ENCODE data around the gene FOSL2.

FOSL2 gene

DNA sequence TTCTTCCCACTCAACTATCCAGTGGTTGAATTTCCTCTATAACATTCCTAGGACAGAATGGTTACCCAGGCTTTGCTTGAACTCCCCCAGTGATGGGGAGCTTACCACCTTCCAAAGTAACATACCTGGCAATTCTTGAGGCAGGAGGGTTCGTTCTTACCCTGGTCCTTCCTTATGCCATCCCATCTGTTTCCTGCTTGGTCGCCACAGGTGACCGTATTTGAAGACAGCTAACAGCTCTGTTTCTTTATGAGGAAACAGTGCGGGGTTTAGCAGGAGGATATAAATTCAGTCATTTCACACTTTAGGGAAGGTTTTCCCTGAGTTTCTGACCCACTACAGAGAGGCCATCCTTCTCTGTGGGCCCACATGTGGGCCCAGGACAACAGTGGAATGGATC lies 42.6 kb downstream of the FOSL2 start:
- no peak for DNase-seq

DNA sequence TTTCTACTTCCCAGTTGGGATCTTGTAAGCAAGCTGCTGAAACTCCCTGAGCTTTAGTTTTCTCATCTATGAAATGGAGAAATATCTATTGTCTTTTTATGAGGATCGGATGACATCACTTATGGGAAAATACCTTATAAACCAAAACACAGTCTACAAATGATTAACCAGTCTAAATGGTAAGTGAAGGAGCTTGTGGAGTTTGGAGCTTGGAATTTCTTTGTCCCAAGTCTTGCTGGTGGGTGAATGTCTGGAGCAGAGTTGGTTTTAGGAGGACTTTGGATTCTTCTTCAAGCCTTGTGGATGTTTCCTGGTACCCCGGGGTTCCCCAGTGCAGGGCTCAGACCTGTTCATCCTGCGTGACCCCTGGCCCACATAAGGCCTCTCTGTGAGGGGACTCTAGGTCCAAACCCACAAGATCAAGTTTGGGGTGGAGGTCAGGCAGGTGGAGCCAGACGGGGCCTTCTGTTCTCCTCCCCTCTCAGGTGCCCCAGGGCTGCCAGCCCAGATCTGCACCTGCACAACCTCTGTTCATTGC lies 43.2 kb downstream of the FOSL2 start:
- no peak for DNase-seq

DNA sequence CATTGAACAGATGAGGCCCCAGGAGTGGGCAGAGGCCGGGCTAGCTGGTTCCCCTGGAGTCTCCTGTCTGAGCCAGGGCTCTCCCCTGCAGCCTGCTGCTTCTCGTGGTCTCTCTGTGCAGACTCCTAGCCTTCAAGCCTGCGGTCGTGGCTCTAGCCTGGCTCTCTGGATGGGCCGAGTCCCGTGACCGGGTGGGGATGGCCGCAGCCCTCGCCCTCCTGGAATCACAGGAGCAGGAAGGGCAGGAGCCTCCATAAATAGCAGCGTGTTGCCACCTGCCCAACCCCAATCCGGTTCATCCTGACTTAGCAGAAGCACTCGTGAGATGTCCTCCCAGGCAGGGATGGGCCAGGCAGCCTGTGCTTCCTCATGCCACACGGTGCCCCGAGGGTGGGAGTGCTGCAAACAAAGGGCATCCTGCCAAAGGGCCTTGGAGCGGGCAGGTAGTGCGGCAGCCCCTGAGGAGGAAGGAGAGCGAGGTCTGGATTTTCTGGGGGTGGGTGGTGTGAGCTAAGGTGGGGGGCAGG lies 43.9 kb downstream of the FOSL2 start:
- peak; percentile 50 for DNase-seq

DNA sequence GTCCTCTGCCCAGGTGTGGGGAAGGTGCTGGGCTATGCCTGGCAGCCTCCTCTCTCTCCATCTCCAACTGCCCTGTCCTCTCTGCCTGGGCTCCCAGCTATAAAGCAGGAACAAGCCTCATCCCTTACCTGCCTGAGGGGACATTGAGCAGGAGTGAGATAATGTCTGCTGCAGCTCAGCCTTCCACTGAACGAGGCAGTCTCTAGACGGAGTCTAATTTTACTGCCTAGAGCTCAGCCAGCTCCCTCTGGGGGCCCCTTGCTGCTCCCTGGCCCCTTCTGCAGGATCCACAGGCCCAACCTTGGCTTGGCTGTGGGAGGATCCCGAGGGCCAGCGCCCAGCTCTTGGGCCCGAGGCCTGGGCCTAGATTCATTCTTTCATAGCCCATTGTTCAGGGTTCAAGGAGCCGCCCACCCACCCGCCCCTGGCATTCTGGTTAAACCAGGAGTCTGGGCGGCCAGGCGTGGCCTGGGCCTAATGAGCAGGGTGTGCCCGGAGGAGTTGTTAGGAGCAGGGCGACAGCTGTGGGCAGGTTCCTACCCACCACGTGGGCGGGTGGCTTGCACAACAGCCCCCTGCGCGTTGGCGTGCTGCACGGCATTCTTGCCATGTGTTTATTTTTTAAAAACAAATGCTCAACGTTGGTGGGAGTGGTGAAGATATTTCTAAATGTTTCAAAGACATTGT lies 44.6 kb downstream of the FOSL2 start:
- no peak for DNase-seq

DNA sequence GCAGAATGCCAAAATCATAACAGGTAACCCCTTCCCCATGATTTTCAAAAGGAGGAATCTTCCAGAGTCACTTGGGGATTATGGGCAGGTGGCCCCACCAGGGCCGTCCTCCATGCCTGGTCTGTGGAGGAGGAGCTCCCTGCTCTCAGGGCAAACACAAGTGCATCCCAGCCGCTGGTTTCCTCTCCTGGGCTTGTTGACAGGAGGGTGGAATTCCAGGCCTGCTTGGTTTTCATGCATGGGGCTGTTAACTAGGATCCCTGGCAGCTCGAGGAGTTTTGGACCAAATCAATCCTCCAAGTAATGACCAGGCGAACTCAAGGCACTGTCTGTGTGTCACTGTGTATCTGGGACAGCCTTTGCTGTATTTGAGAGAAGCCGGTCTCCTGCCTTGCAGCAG lies 45.3 kb downstream of the FOSL2 start:
- peak; percentile 22 for DNase-seq

DNA sequence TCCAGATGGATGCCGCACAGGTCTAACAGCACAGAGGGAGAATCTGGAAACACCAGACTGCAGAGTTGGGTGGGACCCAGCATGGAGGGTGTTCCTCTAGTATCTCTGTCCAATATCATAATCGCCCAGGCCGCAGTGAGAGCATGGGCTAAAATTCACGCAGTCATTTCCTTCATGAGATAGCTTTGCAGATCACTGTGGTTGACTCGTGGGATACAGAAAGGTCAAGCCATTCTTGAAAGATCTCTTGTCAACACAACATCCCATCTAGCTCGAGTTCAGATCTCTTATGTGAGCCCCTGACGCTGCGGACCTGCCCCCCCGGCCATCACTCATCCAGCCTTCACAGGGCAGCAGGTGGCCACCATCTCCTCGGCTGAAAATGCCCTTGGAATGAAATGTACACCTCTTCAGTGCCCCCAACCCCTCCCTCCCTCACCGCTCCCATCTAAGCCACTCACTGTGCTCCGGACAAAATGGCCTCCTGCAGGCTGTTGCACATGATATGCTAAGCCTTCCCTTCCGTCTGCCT lies 45.9 kb downstream of the FOSL2 start:
- DNase-seq: no peak

DNA sequence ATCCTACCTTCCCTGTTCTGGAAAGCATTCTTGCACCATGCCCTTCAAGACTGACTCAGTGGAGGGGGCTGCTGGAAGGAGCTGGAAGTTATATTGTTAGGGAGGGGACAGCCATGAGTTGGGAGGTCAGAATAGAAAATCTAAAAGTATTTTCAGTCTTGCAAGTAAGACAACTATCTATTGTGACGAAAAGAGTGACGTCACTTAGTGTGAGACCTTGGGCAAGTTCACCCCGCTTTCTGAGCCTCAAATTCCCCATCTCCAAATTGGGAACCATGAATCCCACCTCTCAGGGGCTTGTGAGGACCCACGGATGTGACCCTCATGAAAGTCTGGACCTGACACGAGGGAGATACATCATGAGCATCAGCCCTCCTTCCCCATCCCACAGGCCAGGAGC lies 46.5 kb downstream of the FOSL2 start:
- DNase-seq: no peak

DNA sequence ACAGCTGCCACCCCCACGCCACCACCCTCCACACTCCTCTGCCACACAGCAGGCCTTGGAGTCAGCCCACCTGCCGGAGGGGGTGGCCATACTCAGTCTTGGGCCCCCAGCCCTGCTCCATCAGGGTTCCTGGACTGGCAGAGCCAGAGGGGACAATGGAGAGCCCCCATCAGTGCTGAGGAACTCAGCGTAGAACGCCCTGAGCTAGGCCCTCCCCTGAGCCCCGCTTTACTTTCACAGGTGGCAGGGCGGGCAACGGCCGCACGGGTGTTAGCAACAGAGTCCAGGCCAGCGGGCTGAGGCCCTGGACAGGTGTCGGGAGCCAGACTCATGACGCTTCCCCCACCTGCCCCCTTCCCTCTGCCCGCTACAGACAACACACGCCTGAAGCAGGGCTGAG lies 47.1 kb downstream of the FOSL2 start:
- DNase-seq: no peak

DNA sequence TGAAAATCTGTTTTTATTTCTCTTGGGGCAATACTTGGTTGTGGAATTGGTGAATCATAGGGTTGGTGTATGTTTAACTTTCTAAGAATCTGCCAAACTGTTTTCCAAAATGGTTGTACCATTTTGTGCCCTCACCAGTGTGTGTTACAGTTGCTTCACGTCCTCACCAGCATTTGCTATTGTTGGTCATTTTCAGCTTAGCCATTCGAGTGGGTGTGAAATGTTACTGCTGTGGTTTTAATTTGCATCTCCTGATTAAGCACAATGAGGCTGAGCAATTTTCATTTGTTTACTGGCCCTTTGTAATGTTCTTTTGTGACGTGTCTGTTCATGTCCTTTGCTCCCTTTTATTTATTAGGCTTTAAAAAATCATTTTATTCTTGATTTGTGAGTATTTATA lies 49.7 kb downstream of the FOSL2 start:
- DNase-seq: no peak

DNA sequence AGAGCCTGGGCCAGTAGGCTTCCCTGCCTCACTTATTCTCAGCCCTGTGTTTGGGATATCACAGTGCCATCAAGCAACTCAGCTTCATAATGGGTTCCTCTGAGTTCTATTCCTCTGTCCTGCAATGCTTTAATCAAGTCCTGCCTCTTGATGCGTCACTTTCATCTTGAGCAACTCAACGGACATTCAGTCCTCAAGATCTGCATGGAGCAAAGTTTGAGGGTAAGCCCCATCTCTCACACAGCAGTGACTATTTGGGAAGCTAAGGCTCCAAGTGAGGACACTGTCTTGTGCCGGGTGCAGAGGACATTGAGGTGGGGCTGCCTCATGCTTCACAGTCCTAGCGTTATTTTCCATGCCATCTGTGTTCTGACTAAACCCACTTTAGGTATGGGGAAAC lies 52.3 kb downstream of the FOSL2 start:
- DNase-seq: no peak

DNA sequence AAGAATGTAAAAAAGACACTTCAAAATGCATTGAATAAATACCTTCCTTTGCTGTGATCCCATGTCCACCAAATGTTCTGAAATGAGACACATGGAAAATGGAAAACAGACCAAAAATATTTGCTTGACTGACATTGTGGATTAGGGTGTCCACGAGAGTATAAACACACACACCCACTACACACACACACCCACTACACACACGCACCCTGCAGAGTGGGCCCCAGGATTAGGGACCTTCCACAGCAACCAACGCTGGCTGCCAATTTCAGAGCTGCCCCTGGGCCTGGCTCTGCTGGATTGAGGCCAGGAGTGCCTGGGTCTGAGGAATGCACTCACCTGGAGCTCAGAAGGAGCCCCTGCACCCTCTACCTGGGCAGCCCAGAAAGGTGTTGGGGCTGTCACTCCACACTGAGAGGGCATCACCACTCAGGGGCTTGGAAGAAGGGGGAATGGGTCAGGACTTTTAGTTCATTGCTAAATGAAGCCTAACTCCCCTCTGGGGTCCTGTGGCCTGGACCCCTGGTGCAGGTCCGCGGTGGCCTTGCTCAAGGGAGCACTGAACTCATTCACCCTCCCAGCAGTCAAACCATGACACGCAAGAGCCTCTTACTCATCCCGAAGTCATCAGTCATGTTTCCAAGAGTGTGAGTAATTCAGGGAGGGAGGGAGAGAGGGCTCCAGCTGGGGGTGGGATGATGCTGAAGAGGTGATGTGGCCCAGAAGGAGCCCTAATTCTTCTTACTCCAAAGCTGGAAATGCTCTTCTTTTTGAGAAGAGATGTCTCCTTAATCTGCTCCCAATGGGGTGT lies 53.0 kb downstream of the FOSL2 start:
- no peak for DNase-seq

DNA sequence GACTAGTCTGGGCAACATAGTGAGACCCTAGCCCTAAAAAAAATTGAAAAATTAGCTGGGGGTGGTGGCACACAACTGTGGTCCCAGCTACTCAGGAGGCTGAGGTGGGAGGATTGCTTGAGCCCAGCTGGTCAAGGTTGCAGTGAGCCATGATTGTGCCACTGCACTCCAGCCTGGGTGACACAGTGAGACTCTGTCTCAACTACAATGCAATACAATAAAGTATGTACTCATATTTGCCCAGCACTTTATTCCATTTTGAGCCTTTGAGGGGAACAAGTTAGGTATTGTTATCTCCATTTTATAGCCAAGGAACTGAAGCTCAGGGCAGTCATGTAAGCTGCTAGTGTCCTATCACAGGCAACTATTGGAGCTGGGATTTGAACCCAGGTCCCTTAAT lies 53.9 kb downstream of the FOSL2 start:
- no peak for DNase-seq

DNA sequence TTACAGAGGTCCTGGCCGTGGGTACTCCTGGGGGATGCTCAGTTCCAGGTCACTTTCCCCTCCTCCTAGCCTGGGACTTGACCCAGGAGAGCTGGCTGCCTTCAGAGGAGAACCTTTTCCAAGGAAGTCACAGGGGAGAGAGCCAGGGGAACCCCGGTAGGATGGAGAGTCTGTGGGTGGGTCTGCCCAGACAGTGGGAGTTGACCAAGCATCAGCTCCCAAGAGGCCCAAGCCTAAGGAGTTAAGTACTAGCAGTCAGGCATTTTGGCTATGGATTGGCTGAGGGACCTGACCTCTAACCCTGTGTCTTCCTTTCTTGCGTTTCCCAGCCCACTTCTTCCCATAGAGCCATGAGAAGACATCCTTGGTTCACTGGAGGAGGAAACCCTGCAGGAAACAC lies 54.4 kb downstream of the FOSL2 start:
- DNase-seq: no peak

DNA sequence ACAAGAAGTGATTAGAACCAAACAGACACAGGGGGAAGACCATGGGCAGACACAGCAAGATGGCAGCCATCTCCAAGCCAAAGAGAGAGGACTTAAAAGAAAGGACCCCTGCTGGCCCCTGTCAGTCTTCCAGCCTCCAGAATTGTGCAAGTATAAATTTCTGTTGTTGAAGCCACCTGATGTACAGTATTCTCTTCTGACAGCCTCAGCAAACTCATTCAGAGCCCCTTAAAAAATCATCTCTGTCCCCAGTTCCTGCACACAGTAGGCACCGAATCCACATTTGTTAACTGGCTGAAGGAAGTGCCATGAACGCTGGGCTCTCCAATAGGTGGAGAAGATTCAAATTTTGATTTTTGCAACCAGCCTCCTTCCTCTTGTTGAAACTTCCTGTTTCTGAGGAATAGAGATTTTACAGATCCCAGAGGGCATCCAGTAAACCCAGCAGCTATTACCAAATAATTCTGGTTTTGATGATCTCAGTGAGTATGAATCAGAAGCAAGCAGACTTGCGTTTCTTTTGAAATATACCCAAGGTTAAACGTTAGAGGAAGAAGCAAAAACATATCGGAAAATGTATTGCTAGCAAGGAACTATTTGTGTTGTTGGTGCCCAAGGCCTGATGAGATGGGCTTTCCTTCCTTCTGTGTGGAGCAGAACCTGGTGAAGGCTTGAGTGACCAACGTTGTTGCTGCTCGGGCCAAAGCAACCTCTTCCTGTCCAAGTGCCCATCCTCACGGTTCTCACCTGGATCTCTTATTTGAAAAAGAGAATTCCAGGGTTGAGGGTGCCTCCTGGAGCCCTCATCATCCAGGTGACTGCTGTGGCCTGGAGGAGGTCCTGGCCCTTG lies 55.5 kb downstream of the FOSL2 start:
- DNase-seq: no peak

DNA sequence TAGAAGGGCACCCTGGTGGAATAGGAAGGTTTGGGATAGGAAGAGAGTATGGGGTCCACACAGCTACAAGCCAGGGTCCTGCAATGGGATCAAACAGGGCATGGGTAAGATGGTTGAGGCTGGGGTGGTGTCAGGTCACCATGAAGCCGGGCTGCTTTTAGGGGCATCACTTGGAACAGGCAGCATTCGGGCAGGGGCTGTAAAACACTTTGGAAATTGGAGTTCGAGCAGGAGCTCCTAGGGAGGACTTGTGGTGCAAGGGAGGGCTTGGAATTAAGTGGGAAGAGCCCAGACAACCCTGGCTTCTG lies 56.1 kb downstream of the FOSL2 start:
- DNase-seq: no peak

DNA sequence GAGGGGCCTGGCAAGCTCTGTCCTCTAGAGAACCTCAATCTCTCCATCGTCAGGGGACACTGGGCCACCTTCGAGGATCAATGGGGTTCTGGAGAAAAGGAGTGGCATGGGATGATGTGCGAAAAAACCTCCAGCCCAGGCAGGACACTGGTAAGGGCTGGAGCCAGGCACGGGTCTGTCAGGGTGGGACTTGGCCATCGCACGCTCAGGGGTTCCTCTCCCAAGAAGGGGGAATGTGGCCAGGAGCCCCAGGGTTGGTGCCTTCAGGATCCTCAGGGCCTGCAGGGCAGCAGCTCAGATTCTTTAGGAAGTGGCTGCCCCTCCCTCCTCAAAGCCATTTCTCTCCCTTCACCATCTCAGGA lies 56.4 kb downstream of the FOSL2 start:
- DNase-seq: no peak

DNA sequence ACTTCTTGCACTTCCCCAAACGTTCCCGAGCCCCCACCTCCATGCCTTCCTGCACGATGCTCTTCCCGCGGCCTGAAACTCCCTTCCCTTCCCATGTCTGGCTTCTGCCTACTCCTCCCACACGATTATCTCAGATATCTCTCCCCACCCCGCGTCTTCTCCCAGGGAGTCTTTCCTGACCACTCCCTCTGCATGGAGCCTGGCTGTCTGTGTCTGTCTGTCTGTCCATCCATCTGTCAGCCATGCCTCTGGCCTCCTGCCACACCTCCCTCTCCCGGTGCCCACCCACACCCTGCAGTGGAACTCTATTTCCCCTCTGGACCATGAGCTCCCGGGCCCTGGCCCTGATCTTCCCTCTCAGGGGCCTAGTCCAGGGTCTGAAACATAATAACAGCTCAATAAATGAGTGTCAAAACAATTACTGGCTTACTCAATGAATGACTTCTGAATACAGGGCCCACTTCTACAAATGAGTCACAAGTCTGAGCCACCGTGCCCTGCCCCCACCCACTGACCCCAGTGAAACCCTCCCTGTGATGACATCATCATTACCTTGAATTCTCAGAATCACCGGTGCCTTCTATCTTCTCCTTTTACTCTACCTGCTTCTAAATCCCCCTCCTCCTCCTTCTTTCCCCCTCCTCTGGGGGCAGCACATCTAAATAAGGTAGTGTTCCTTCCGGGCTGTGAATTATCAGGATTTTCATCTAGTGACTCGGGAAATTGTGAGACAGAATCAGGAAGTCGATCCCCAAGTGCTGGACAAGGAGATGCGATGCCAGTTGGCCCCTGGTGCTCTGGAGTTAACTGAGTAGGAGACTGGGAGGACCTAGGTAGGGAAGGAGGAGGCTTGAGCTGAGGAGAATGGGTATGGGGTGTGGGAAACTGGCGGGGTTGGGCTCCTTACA lies 57.1 kb downstream of the FOSL2 start:
- no peak for DNase-seq

DNA sequence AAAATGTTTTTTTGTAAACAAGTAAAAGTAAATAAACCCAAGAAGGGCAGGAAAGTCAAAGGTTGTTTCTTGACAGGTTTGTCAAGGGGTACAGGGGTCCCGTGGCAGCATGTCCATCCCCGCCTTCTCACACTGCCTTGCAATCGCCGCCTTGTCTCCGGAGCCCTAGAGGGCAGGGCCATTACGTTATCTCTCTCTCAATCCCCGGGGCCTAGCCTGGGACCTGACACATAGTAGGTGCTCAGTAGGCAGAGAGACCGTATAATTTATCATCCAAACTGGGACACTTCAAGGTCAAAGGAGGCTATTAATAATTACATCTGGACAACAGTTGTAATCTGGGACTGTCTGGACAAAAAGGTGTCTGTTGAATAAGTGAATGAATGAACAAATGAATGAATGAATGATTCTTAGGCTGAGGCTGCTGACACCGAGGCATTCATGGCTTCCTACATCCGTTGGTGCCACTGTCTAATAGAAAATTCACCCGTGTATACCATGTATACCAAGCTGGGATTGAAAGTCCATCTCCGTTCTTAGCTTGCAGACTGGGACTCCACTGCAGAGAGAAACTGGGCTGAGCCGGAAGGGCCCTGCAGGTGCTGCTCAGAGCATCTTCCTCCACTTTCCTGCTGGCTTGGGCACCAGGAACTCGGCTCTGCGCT lies 58.4 kb downstream of the FOSL2 start:
- DNase-seq: no peak

DNA sequence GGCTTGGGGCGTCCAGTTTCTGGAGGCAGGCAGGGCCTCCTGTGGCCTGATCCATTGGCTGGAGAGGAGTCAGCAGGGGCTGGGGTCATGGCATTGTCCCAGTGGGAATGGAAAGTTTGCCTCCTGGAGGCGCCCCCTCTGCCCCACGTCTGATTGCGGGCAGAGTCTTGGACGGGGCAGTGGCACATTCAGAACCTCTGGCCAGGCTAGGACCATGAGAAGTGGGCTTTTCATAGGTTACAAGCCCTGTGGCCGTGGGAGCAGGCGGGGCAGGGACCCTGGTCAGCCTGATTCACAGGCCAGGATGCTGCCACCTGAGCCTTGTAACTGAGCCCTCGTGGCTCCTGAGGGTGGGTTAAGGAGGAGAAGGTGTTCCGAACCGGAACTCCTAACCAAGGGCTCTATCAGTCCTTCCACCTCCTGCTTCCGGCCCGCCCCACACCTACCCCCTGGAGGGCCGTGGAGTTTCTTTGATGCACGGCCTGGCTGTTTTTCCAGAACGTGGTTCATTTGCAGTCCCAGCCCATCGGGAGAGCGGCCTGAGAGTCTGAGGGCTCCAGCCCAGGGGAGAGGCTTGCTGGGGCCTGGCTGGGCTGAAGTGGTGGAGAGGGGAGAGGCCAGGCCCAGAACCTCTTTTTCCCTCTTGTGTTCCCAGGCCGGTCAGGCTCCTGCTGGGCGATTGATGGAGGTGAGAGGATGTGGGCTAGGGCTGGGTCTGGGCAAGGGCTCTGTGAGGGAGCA lies 59.3 kb downstream of the FOSL2 start:
- no peak for DNase-seq

DNA sequence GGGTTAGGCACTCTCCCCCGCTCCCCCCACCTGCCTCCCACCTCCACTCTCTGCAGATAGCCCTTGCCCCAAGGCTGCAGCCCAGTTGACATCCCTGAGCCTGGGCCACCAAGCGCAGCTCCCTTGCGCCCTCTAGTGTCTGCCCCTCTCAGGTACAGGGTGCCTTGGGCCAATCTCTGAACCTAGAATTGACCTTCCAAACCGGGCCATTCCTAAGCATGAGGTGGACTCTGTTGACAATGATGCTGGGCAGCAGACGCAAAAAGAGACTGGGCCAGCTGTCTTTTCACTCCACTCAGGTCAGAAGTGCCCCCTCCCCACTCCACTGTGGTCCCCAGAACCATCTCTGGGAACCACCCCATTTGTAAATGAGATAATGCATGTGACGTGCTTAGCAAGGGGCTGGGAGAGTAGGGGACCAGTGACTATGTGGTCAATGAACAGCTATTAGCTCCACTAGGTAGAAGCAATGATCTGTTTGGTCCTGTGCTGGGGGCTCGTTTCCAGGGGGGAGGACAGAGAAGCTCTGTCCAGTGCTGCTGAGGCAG lies 60.0 kb downstream of the FOSL2 start:
- DNase-seq: no peak

DNA sequence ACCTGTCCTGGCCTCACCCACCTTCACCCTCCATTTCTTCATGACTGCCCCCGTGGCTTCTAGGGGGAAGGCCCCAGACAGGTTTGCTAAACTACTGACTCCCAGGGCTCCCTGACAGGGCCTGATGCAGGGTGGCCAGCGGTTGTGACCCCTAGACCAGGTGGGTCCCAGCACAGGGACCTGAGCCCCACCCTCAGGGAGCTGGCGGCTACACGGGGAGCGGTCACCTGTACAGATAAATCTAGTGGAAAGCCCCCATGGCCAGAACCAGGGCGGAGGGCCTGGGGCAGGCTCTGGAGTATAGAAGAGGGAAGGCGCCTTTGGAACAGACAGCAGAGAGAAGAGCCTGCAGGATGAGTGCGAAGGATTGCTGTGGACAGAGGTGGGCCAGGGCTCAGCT lies 60.7 kb downstream of the FOSL2 start:
- no peak for DNase-seq

Data from NCI-H510A (cell line).